Measurements from ENCODE around the gene MEP1A.

MEP1A gene

GRCh38 chr6:46776070-46776712 lies 17.0 kb upstream of the MEP1A start:
- in situ Hi-C loops (cut with HindIII; ENCODE audit: low sequenced_read_pairs) = no loop called here
- H3K4me3 ChIP-seq (ENCODE audit: low read depth, low read length) = no peak overlapping the region
- TF ChIP-seq CTCF (IDR thresholded peaks at IDR 0.05; ENCODE audit: low read depth, low read length, missing control alignments) = no peak
- DNase-seq (ENCODE audit: low read depth) = no peak

GRCh38 chr6:46777476-46778346 lies 15.5 kb upstream of the MEP1A start:
- no peak for DNase-seq (ENCODE audit: low read depth)
- H3K4me3 ChIP-seq (ENCODE audit: low read depth, low read length) = no peak overlapping the region
- TF ChIP-seq CTCF (IDR thresholded peaks at IDR 0.05; ENCODE audit: low read depth, low read length, missing control alignments) = no peak
- in situ Hi-C loops (cut with HindIII; ENCODE audit: low sequenced_read_pairs) = no loop called here

- in situ Hi-C loops (cut with HindIII; ENCODE audit: low sequenced_read_pairs) = no loop called here
- peak; percentile 76 for TF ChIP-seq CTCF (IDR thresholded peaks at IDR 0.05; ENCODE audit: low read depth, low read length, missing control alignments)
- no peak overlapping the region for H3K4me3 ChIP-seq (ENCODE audit: low read depth, low read length)
- peak; percentile 55 for DNase-seq (ENCODE audit: low read depth)
These were observed 11.5 kb upstream of the MEP1A start for GRCh38 chr6:46781478-46782378.

- no peak for TF ChIP-seq CTCF (IDR thresholded peaks at IDR 0.05; ENCODE audit: low read depth, low read length, missing control alignments)
- in situ Hi-C loops (cut with HindIII; ENCODE audit: low sequenced_read_pairs) = no loop called here
- DNase-seq (ENCODE audit: low read depth) = no peak
- no peak overlapping the region for H3K4me3 ChIP-seq (ENCODE audit: low read depth, low read length)
These were observed 8.7 kb upstream of the MEP1A start for GRCh38 chr6:46784535-46784934.

- H3K4me3 ChIP-seq (ENCODE audit: low read depth, low read length) = no peak overlapping the region
- TF ChIP-seq CTCF (IDR thresholded peaks at IDR 0.05; ENCODE audit: low read depth, low read length, missing control alignments) = no peak
- in situ Hi-C loops (cut with HindIII; ENCODE audit: low sequenced_read_pairs) = no loop called here
- no peak for DNase-seq (ENCODE audit: low read depth)
These were observed 5.2 kb upstream of the MEP1A start for GRCh38 chr6:46787871-46788540.

GRCh38 chr6:46788791-46789190 lies 4.4 kb upstream of the MEP1A start:
- no peak for TF ChIP-seq CTCF (IDR thresholded peaks at IDR 0.05; ENCODE audit: low read depth, low read length, missing control alignments)
- DNase-seq (ENCODE audit: low read depth) = no peak

More at GRCh38 chr6:46788791-46789190, 4.4 kb upstream of the MEP1A start:
- no peak overlapping the region for H3K4me3 ChIP-seq (ENCODE audit: low read depth, low read length)
- in situ Hi-C loops (cut with HindIII; ENCODE audit: low sequenced_read_pairs) = no loop called here

Data from astrocyte of the cerebellum (primary cell).